Natural killer cell treated with Interleukin-12 subunit alpha and Interleukin-12 subunit beta and Interleukin-15 and Interleukin-18, amount 100 ng/mL, for 72 hours (primary cell): ENCODE data around the gene C22orf42. TPM values are rescaled to one million over a fixed set of nuclear protein-coding genes. Genes with fewer than 3 reads are reported as not detected.
"Not testable (repeated sequence)": the region's sequence is repeated elsewhere in the genome, so short reads cannot be mapped to it uniquely, and the experiment has no call there.

ENCODE experiments used
- ATAC-seq, 2 donors: fragments of 150-1000 bp; cut with Tn5 transposase in 1 of 2; sonication (Bioruptor Pico), chemical (Tn5 transposase) in 1 of 2; 2 replicates each; pipeline ENCODE4 v1.10.0; 2021
- DNase-seq: peaks from one replicate; pipeline ENCODE4 v3.0.0; 2022; ENCODE audit warnings: low spot score
- H3K27ac Mint-ChIP-seq, 2 donors: 1 replicate in 1 of 2; 2 replicates in 1 of 2; pipeline ENCODE4 v1.8.0; 2022; ENCODE audit warnings: mixed read lengths in 2 of 2, mild to moderate bottlenecking in 1 of 2, moderate library complexity in 1 of 2
- H3K27me3 Mint-ChIP-seq, 2 donors: 1 replicate in 1 of 2; 2 replicates in 1 of 2; pipeline ENCODE4 v1.8.0; 2022; ENCODE audit warnings: mixed read lengths in 2 of 2
- H3K36me3 Mint-ChIP-seq: one replicate; pipeline ENCODE4 v1.8.0; 2022; ENCODE audit warnings: mixed read lengths
- H3K4me1 Mint-ChIP-seq, 2 donors: 1 replicate in 1 of 2; 2 replicates in 1 of 2; pipeline ENCODE4 v1.8.0; 2022; ENCODE audit warnings: low read depth in 2 of 2, mixed read lengths in 2 of 2, mild to moderate bottlenecking in 1 of 2
- H3K4me3 Mint-ChIP-seq: one replicate; pipeline ENCODE4 v1.8.0; 2022; ENCODE audit warnings: mixed read lengths
- H3K9me3 Mint-ChIP-seq: 2 replicates; pipeline ENCODE4 v1.8.0; 2022; ENCODE audit warnings: mixed read lengths
- total RNA-seq, 2 donors: library from RNA; stranded (reverse); gene quantifications; one replicate each; pipeline ENCODE4 v1.2.3, GENCODE V29; 2022

C22orf42 gene
- total RNA-seq, 2 donors from 2014 or later: not detected

GRCh38 chr22:32137731-32138324 lies 21.3 kb downstream of the C22orf42 start:
- Mint-ChIP-seq H3K4me3 (peak overlapping the region; percentile 84), H3K4me1 (peaks cover 18 to 23% of the 10 kb centered on the region in 2 donors), H3K27ac (peak overlapping the region; percentile 77 to 90)
- ATAC-seq (peak; percentile 83 to 94), DNase-seq (peak; percentile 83)
- H3K27me3 Mint-ChIP-seq, H3K36me3 Mint-ChIP-seq, H3K9me3 Mint-ChIP-seq: not testable (repeated sequence)

- H3K27me3 Mint-ChIP-seq, H3K9me3 Mint-ChIP-seq, H3K27ac Mint-ChIP-seq, H3K36me3 Mint-ChIP-seq, DNase-seq, ATAC-seq: not testable (repeated sequence)
- peaks cover 11 to 14% of the 10 kb centered on the region in 2 donors for H3K4me1 Mint-ChIP-seq
- H3K4me3 Mint-ChIP-seq: peak overlapping the region; percentile 84
Measured at GRCh38 chr22:32136881-32137280, 22.2 kb downstream of the C22orf42 start.

- H3K4me1 Mint-ChIP-seq: peaks cover 10 to 13% of the 10 kb centered on the region in 2 donors
- not testable (repeated sequence) for ATAC-seq, H3K4me3 Mint-ChIP-seq, H3K27ac Mint-ChIP-seq, H3K36me3 Mint-ChIP-seq, DNase-seq, H3K9me3 Mint-ChIP-seq, H3K27me3 Mint-ChIP-seq
Measured at GRCh38 chr22:32135958-32136357, 23.1 kb downstream of the C22orf42 start.

- peaks cover 10 to 13% of the 10 kb centered on the region in 2 donors for H3K4me1 Mint-ChIP-seq
- not testable (repeated sequence) for H3K27me3 Mint-ChIP-seq, H3K27ac Mint-ChIP-seq, ATAC-seq, H3K36me3 Mint-ChIP-seq, DNase-seq, H3K9me3 Mint-ChIP-seq, H3K4me3 Mint-ChIP-seq
Measured at GRCh38 chr22:32134796-32135195, 24.3 kb downstream of the C22orf42 start.

- Mint-ChIP-seq H3K4me1 (peaks cover 5 to 7% of the 10 kb centered on the region in 2 donors), H3K27ac (no peak overlapping the region), H3K36me3 (no peaks in the 10 kb centered on the region), H3K9me3 (no peaks in the 10 kb centered on the region), H3K27me3 (peaks cover 0 to 8% of the 10 kb centered on the region in 2 donors), H3K4me3 (no peak overlapping the region)
- no peak for ATAC-seq
- DNase-seq: no peak
Measured at GRCh38 chr22:32132783-32133182, 26.3 kb downstream of the C22orf42 start.

- Mint-ChIP-seq H3K4me1 (no peaks in the 10 kb centered on the region), H3K27ac (no peak overlapping the region), H3K9me3 (no peaks in the 10 kb centered on the region), H3K27me3 (peaks cover 0 to 8% of the 10 kb centered on the region in 2 donors), H3K36me3 (no peaks in the 10 kb centered on the region), H3K4me3 (no peak overlapping the region)
- DNase-seq (no peak), ATAC-seq (peak in 1 of 2 donors; percentile 18)
Measured at GRCh38 chr22:32132126-32132525, 27.0 kb downstream of the C22orf42 start.

GRCh38 chr22:32130464-32130863 lies 28.6 kb downstream of the C22orf42 start:
- peaks cover 0 to 8% of the 10 kb centered on the region in 2 donors for H3K27me3 Mint-ChIP-seq
- H3K36me3 Mint-ChIP-seq: no peaks in the 10 kb centered on the region
- DNase-seq (no peak), ATAC-seq (no peak)
- no peak overlapping the region for H3K4me3 Mint-ChIP-seq
- H3K9me3 Mint-ChIP-seq: no peaks in the 10 kb centered on the region
- H3K4me1 Mint-ChIP-seq: no peaks in the 10 kb centered on the region
- H3K27ac Mint-ChIP-seq: no peak overlapping the region

GRCh38 chr22:32127904-32128303 lies 31.2 kb downstream of the C22orf42 start:
- Mint-ChIP-seq H3K4me1 (no peaks in the 10 kb centered on the region), H3K36me3 (no peaks in the 10 kb centered on the region), H3K4me3 (no peak overlapping the region), H3K27ac (no peak overlapping the region), H3K27me3 (peaks cover 0 to 2% of the 10 kb centered on the region in 2 donors), H3K9me3 (no peaks in the 10 kb centered on the region)
- DNase-seq (no peak), ATAC-seq (no peak)

GRCh38 chr22:32123657-32124056 lies 35.4 kb downstream of the C22orf42 start:
- H3K36me3 Mint-ChIP-seq: no peaks in the 10 kb centered on the region
- no peaks in the 10 kb centered on the region for H3K4me1 Mint-ChIP-seq
- H3K27me3 Mint-ChIP-seq: peaks cover 3 to 7% of the 10 kb centered on the region in 2 donors
- H3K27ac Mint-ChIP-seq: no peak overlapping the region
- ATAC-seq (no peak), DNase-seq (no peak)
- no peak overlapping the region for H3K4me3 Mint-ChIP-seq
- H3K9me3 Mint-ChIP-seq: no peaks in the 10 kb centered on the region

GRCh38 chr22:32122899-32123298 lies 36.2 kb downstream of the C22orf42 start:
- DNase-seq: no peak
- H3K4me3 Mint-ChIP-seq: no peak overlapping the region
- no peaks in the 10 kb centered on the region for H3K4me1 Mint-ChIP-seq
- peaks cover 3 to 7% of the 10 kb centered on the region in 2 donors for H3K27me3 Mint-ChIP-seq
- no peak overlapping the region for H3K27ac Mint-ChIP-seq
- H3K9me3 Mint-ChIP-seq: no peaks in the 10 kb centered on the region
- no peaks in the 10 kb centered on the region for H3K36me3 Mint-ChIP-seq
- ATAC-seq: no peak

- H3K27me3 Mint-ChIP-seq: peaks cover 14 to 21% of the 10 kb centered on the region in 2 donors
- no peaks in the 10 kb centered on the region for H3K36me3 Mint-ChIP-seq
- ATAC-seq: no peak
- no peak overlapping the region for H3K4me3 Mint-ChIP-seq
- no peak for DNase-seq
- H3K4me1 Mint-ChIP-seq: no peaks in the 10 kb centered on the region
- H3K27ac Mint-ChIP-seq: no peak overlapping the region
- no peaks in the 10 kb centered on the region for H3K9me3 Mint-ChIP-seq
Measured at GRCh38 chr22:32120603-32121002, 38.5 kb downstream of the C22orf42 start.

- Mint-ChIP-seq H3K4me1 (no peaks in the 10 kb centered on the region), H3K9me3 (no peaks in the 10 kb centered on the region), H3K27me3 (peaks cover 14 to 25% of the 10 kb centered on the region in 2 donors), H3K27ac (no peak overlapping the region), H3K36me3 (no peaks in the 10 kb centered on the region), H3K4me3 (no peak overlapping the region)
- peak in 1 of 2 donors; percentile 56 for ATAC-seq
- no peak for DNase-seq
Measured at GRCh38 chr22:32119568-32120235, 39.4 kb downstream of the C22orf42 start.

GRCh38 chr22:32112380-32112779 lies 46.7 kb downstream of the C22orf42 start:
- H3K27me3 Mint-ChIP-seq: peaks cover 25 to 33% of the 10 kb centered on the region in 2 donors
- no peak overlapping the region for H3K27ac Mint-ChIP-seq
- DNase-seq: no peak
- H3K9me3 Mint-ChIP-seq: no peaks in the 10 kb centered on the region
- no peaks in the 10 kb centered on the region for H3K4me1 Mint-ChIP-seq
- no peaks in the 10 kb centered on the region for H3K36me3 Mint-ChIP-seq
- no peak for ATAC-seq
- H3K4me3 Mint-ChIP-seq: no peak overlapping the region

- no peak for DNase-seq
Measured at GRCh38 chr22:32106930-32107329, 52.2 kb downstream of the C22orf42 start.

More at GRCh38 chr22:32106930-32107329, 52.2 kb downstream of the C22orf42 start:
- no peaks in the 10 kb centered on the region for H3K9me3 Mint-ChIP-seq
- no peak overlapping the region for H3K27ac Mint-ChIP-seq
- peaks cover 30 to 54% of the 10 kb centered on the region in 2 donors for H3K27me3 Mint-ChIP-seq
- no peak overlapping the region for H3K4me3 Mint-ChIP-seq
- H3K36me3 Mint-ChIP-seq: no peaks in the 10 kb centered on the region
- no peak for ATAC-seq
- H3K4me1 Mint-ChIP-seq: no peaks in the 10 kb centered on the region
